Adrenal gland (tissue), 5 donors: ENCODE measurements around the gene COQ4.

Experiments used
- POLR2A ChIP-seq, 2 donors: fragments of 450-650 bp; IDR thresholded peaks; one replicate each; pipeline ENCODE4 v1.6.1; 2017; ENCODE audit warnings: antibody characterized with exemption in 2 of 2, mild to moderate bottlenecking in 2 of 2, moderate library complexity in 1 of 2
- TF ChIP-seq, protein P1 (sequence below), 6 experiments: fragments of 450-650 bp in 4 of 6; fragments of 200-600 bp in 2 of 6; sonication (generic) in 1 of 6; IDR thresholded peaks; 1 replicate in 5 of 6; 2 replicates in 1 of 6; pipeline versions ENCODE4 v1.5.1 to v1.8.0; 2016 to 2021; ENCODE audit warnings: antibody characterized with exemption in 6 of 6, mild to moderate bottlenecking in 2 of 6, moderate library complexity in 1 of 6
- donor health status: DM: no; HTN: no; CAD: no.

DNA sequence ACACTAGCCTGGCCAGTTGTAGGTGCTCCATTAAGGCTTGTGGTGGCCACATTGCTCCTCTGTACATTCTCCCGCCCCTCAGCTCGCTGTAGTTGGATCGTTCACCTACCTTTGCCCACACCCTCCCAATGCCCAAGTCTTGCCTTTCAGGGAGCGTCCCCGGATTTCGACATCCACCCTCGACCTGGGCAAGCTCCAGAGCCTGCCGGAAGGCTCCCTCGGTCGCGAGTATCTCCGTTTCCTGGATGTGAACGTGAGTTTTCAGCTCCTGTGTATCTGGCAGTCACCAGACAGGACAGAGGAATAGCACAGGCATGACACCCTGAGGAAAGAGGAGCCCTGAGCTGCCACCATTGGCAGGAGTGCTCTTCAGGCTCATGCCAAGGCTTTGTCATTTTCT, 3.0 kb downstream of the COQ4 start:
- TF ChIP-seq, protein P1, sequence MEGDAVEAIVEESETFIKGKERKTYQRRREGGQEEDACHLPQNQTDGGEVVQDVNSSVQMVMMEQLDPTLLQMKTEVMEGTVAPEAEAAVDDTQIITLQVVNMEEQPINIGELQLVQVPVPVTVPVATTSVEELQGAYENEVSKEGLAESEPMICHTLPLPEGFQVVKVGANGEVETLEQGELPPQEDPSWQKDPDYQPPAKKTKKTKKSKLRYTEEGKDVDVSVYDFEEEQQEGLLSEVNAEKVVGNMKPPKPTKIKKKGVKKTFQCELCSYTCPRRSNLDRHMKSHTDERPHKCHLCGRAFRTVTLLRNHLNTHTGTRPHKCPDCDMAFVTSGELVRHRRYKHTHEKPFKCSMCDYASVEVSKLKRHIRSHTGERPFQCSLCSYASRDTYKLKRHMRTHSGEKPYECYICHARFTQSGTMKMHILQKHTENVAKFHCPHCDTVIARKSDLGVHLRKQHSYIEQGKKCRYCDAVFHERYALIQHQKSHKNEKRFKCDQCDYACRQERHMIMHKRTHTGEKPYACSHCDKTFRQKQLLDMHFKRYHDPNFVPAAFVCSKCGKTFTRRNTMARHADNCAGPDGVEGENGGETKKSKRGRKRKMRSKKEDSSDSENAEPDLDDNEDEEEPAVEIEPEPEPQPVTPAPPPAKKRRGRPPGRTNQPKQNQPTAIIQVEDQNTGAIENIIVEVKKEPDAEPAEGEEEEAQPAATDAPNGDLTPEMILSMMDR (IDR thresholded peaks at IDR 0.05): no peak
- TF ChIP-seq POLR2A (IDR thresholded peaks at IDR 0.05): no peak
